GM21360 (cell line): ENCODE measurements around the gene CAMSAP1.

Experiments
- ATAC-seq: cut with Tn5 transposase; IDR thresholded peaks from one replicate; pipeline ENCODE4 v1.9.1; 2021; ENCODE audit warnings: mild to moderate bottlenecking, moderate library complexity; ENCODE audit not compliant: unreplicated experiment

Gene CAMSAP1

DNA sequence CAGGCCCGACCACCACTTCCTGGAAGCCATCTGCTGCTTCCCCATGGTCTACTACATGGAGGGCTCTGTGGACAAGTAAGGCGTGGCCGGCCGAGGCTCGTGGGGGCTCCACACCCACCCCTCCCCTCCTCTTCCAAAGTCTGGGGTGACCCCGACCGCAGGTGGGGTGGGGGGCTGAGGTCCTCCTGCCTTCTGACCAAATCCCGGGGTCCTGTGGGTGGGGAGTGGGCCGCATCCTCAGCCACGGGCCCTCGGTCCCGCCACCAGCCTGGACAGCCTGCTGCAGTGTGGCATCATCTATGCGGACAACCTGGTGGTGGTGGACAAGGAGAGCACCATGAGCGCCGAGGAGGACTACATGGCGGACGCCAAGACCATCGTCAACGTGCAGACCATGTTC, 128.9 kb downstream of the CAMSAP1 start:
- ATAC-seq: no peak

DNA sequence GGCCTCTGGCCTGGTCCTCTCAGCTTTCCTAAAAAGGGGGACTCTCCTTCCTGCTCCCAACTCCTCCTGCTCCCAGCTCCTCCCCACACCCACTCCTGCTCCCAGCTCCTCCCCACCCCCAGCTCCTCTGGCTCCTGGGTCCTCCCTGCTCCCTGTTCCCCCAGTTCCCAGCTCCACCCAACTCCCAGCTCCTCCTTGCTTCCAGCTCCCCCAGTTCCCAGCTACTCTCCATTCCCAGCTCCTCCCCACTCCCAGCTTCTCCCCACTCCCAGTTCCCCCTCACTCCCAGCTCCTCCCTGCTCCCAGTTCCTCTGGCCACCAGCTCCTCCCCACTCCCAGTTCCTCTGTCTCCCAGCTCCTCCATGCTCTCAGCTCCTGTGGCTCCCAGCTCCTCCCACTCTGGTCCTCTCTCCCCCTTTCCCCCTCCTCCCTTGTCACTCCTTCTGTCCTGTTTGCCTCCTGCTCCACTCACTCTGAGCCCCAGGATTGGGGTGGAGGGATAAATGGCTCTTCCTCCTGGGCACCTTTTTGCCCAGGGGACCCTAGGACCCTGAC, 129.6 kb downstream of the CAMSAP1 start:
- no peak for ATAC-seq

DNA sequence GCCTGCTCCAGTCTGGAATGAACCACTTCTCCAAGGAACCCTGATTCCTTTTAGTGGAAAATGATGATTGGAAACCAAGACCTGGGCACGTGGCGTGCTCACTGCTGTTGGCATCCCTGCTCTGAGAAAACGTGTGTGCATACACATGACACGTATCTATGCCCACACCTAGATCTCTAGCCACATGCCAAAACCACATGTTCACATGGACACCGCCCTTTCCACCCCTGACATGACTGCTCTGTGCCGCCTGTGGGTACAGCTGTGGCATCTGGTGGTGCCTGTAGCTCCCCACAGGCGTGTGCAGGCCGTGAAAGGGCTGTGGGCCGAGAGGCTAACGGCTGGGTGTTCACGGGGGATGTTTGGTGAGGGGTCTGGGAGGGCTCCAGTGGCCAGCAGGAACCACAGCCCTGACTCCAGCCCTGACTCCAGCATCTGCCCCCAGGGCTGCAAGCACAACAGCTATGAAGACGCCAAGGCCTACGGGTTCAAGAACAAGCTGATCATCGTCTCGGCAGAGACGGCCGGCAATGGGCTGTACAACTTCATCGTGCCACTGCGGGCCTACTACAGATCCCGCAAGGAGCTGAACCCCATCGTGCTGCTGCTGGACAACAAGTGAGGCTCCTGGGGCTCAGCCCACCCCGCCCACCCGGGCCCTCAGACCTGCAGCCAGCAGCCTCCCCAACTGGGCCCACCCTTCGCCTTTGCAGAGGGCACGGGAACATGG, 130.3 kb downstream of the CAMSAP1 start:
- no peak for ATAC-seq

DNA sequence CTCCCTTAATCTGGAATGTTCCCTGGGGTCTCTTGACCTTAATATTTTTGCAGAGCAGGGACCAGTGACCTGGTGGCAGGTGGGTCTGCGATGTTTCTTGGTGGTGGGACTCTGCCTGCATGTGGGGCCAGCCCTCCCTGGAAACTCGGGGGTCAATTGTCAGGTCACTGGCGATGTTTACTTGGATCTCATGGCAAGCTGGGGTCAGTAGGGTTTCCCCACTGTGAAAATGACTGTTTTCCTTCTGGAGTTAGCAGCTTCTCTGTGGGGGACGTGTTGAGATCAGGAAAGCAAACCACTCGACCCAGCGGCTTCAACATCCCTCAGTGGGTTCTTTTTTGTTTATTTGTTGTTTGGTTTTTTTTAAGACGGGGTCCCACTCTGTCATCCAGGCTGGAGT, 131.4 kb downstream of the CAMSAP1 start:
- ATAC-seq: no peak

DNA sequence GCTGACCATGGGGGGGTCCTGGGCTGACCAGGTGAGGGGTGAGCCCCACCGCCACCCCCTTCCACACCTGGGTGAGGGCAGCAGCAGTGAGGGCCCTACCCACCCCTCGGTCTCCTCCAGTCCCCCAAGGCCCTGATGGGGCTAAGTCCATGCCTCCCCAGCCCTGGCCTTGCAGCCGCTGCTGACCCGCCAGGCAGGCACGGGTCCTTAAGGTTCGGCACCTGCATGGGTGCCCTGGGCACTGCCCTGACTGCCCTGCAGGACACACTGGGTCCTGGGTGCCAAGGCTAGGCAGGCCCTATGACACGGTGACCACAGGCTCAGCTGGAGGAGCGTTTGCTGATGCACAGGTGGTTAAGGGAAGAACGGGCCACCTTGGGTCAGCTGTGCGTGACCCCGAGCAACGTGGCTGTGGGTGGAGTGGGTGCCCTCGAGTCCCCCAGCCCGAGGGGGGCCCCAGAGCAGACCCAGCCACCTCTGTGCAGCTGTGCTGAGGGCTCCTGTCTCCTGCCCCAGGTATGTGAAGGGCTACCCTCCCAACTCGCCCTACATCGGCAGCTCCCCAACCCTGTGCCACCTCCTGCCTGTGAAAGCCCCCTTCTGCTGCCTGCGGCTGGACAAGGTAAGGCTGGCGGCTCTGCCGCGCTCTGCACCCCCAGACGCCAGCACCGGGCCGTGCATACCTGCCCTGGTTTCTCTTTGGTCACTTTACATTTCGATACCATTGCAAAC, 132.4 kb downstream of the CAMSAP1 start:
- ATAC-seq: no peak

DNA sequence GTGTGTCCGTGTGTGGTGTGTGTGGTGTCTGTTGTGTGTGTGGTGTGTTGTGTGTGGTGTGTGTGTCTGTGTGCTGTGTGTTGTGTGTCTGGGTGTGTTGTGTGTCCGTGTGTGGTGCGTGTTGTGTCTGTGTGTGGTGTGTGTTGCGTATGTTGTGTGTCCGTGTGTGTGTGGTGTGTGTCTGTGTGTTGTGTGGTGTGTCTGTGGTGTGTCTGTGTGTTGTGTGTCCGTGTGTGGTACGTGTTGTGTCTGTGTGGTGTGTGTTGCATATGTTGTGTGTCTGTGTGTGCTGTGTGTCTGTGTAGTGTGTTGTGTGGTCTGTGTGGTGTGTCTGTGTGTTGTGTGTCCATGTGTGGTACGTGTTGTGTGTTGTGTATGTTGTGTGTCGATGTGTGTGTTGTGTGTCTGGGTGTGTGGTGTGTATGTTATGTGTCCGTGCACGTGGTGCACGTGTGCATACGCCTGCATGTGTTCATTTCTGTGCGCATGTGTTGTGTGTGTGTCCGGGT, 133.1 kb downstream of the CAMSAP1 start:
- no peak for ATAC-seq

DNA sequence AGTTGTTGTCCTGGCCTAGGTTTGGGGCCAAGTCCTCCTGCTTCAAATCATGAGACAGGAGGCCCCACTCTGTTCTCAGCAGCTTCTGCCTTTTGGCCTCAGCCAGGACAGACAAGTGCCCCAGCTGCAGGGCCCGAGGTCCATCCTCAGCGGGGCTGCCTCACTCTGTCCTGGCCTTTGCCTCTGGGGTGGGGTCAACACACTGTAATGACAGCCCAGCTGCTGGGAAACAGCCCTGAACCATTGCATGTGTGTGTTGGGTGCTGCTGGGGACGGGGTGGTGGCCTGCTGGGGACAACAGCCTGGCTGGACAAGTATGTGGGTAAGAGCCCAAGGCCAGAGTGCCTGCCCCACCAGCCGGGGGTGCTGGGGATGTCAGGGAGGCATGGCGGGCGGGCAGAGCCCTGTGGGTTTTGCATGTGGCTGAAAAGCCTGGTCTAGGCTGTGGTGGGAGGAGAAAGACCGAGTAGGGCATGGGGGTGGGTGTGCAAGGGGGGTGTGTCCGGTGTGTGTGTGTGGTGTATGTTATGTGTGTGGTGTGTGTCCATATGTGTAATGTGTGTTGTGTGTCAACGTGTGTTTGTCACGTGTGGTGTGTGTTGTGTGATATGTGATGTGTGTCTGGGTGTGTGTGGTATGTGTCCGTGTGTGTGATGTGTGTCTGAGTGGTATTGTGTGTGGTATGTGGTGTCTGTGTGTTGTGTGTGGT, 133.7 kb downstream of the CAMSAP1 start:
- no peak for ATAC-seq

DNA sequence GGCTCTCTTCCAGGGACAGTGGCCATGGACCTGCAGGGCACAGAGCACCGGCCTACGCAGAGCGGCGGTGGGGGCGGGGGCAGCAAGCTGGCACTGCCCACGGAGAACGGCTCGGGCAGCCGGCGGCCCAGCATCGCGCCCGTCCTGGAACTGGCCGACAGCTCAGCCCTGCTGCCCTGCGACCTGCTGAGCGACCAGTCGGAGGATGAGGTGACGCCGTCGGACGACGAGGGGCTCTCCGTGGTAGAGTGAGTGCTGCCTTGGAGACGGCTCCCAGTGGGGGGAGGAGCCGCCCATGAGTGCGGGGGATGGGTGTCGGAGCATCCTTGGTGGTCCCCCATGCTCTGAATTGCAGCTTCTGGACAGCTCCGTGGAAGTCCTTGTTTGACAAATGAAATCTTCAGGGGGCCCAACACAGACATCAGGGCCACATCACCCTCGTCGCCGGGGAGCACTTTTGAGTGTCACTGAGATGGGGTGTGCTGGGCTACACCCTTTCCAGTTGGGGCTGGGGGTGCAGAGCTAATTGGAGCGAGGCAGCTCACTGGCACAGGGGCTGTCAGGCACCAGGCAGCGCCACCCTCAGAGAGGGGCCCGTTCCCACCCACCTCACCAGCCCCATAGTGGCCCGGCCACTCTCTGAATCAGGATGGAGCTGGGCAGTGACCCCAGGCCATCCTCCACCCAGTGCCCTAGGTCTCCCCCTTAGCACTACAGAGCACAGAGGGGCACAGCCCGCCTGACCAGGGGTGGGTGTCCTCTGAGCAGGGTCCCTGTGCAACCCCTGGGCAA, 134.4 kb downstream of the CAMSAP1 start:
- ATAC-seq: no peak

DNA sequence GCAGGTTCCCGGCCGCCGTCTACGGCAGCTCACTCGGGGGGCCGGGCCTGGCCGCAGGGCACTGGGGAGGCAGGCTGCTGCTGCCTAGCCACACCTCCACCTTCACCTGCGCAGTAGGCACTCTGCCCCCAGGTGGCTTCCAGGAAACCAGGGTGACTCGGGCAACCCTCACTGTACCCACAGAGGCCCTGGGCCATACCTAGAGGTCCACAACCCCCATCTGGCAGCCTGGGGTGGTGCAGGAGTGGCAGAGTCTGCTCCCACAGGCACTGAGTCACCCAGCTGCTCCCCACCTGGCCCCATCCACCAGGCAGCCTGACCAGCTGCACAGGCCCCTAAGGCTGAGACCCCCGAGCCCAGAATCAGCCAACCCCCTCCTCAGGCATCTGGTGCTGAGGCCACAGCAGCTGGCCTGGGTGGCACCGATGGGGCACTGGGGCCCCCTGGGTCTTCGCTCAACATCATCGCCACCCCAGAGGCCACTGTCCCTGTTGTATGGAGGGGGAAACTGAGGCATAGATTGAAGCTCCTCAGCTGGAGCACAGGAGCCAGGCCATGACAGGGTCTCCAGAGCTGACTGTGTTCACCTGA, 135.2 kb downstream of the CAMSAP1 start:
- ATAC-seq: no peak

DNA sequence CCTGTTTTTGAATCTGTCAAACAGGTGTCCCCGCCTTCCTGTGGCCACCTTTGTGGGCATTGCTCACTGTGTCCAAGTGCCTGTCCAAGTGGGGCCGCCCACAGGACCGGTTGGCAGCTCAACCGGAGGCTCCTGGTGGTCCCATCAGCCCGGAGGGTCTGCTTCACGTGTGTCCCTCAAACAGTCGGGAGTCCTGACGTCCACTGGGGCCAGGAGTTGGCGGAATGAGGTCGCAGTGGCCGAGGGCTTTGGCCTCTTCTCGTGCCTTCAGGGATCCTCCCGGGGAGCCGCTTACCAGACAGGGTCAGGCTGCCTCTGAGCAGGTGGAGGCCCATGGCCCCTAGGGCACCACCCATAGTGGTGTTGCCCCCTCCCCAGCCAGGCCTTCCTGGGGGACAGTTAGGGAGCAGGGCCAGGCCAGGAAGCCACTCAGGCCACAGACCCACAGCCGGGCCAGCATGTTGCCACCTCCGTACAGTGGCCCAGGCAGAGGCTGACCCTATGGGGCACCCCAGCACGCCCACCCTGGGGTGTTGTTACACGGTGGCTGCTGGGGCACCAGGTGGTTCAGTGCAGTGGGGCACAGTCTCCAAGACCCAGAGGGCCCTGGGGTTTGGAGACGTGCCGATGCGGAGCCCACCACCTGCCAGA, 135.8 kb downstream of the CAMSAP1 start:
- ATAC-seq: no peak

DNA sequence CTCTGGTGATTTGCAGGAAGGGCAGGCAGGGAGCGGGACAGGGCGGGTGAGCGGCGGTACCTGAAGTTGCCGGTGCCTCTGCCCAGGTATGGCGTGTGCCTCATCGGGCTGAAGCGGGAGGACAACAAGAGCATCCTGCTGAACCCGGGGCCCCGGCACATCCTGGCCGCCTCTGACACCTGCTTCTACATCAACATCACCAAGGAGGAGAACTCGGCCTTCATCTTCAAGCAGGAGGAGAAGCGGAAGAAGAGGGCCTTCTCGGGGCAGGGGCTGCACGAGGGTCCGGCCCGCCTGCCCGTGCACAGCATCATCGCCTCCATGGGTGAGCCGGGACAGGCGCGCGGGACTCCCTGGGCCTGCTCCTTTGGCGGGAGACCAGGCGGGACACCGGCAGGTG, 136.6 kb downstream of the CAMSAP1 start:
- no peak for ATAC-seq

DNA sequence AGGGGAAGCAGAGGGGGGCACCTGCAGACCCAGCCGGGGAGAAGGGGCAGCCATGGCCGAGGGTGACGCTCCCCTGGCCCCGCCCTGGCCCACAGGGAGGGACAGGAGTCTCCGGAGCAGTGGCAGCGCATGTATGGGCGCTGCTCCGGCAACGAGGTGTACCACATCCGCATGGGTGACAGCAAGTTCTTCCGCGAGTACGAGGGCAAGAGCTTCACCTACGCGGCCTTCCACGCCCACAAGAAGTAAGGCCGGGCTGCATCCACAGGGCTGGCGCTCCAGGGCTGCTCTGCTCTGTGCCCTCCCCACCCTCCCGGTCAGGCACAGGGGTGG, 137.2 kb downstream of the CAMSAP1 start:
- ATAC-seq: no peak

DNA sequence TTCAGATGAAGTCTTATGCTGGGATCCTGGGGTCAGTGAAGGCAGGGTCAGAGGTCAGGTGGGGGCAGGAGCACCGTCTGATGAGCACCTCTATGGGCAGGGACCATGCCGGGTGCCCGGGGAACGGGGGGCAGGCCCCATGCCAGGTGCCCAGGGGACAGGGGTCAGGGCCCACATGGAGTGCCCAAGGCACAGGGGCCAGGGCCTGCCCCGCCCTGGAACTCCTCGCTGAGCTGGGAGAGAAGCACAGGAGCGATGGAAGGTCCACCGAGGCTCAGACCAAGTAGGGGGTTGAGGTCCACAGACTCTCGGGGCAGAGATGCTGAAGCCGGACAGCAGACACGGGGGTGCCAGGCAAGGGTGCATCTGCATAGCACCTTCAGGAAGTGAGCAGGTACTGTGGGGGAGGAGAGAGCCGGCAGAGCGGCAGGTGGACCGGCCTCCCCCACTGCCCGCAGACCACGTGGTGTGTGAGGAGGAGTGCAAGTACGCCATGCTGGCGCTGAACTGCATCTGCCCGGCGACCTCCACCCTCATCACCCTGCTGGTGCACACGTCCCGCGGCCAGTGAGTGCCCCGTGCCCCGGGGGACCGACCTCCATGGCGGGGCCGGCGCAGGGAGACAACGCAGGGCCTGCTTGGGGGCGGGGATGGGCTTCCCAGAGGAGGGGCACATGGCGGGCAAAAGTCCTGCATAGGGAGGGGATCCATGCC, 137.7 kb downstream of the CAMSAP1 start:
- no peak for ATAC-seq

DNA sequence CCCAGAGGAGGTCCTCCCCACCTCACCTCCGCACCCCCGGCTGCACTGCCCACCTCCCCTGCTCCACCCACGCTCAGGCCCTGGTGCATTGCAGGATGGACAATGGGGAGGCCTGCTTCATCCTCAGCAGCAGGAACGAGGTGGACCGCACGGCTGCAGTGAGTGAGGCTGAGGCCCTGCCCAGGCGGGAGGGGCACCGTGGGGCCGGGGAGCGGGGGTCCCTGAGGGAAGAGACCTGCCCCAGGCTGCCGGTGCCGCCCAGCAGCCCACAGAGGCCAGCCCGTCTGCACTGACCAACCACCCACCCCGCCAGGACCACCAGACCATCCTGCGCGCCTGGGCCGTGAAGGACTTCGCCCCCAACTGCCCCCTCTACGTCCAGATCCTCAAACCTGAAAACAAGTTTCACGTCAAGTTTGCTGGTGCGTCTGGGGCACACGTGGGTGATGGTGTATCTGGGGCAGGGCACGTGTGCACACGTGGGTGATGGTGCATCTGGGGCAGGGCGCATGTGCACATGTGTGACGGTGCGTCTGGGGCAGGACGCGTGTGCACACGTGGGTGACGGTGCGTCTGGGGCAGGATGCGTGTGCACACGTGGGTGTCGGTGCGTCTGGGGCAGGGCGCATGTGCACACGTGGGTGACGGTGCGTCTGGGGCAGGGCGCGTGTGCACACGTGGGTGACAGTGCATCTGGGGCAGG, 138.7 kb downstream of the CAMSAP1 start:
- no peak for ATAC-seq

DNA sequence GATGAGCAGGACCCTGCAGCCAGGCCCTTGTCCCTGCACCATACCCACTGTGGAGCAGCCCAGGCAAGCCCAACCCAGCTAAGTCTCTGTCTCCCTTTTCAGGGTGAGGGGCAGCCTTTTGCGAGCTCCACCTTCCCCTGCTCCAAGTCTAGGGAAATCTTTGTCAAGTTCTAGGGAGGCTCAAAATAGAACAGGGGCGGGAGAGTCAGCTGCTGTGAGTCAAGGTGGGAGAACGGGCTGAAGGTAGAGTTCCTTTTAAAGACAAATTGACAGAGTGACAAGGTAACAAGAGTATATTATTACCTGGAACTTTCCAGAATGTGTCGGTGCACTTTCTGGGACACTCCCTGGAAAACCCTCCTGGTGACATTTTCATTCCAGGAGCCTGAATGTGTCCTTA, 140.6 kb downstream of the CAMSAP1 start:
- ATAC-seq: no peak

DNA sequence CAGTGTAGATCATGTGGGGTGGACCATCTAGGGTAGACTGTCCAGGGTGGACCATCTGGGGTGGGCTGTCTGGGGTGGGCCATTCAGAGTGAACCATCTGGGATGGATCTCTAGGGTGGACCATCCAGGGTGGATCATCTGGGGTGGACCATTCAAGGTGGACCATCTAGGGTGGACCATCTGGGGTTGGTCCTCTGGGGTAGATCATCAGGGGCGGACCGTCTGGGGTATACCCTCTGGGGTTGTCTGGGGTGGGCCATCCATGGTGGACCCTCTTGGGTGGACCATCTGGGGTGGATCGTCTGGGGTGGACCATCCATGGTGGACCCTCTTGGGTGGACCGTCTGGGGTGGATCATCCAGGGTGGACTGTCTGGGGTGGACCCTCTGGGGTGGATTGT, 141.1 kb downstream of the CAMSAP1 start:
- ATAC-seq: no peak

DNA sequence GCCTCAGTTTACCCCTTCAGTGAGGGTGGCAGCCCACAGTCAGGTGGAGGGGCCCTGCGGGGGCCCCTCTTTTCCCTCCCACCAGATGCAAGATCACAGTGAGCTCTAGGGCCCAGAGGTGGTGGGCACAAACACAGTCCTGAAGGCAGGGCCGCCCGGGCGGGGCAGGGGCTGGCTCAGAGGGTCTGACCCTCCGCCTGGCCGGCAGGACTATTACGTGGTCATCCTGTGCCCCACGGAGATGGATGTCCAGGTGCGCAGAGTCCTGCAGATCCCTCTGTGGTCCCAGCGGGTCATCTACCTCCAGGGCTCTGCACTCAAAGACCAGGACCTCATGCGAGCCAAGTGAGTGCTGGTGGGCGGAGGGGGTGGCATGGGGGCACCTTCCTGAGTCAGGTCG, 141.9 kb downstream of the CAMSAP1 start:
- no peak for ATAC-seq

DNA sequence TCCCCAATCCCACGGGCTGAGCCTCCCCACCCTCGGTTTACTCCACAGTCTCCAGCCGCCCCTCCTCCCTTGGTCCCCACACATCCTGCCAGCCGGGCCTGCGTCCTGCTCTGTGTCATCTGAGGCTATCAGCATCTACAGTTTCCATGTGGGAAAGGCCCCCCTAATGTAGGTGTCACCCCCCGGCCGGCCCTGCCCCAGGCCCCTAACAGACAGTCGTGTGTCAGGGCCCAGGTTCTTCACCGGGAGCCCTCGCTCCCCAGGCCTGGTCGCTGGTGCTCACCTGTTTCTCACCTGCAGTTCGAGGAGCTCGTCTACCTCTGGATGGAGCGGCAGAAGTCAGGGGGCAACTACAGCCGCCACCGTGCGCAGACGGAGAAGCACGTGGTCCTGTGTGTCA, 142.6 kb downstream of the CAMSAP1 start:
- no peak for ATAC-seq
